ENCODE results near the gene PLEKHA7.
A peak's percentile ranks its signal among the peaks of the same experiment; 100 is the strongest.
"Not testable (repeated sequence)": the region's sequence is repeated elsewhere in the genome, so short reads cannot be mapped to it uniquely, and the experiment has no call there.

PLEKHA7 gene

DNA sequence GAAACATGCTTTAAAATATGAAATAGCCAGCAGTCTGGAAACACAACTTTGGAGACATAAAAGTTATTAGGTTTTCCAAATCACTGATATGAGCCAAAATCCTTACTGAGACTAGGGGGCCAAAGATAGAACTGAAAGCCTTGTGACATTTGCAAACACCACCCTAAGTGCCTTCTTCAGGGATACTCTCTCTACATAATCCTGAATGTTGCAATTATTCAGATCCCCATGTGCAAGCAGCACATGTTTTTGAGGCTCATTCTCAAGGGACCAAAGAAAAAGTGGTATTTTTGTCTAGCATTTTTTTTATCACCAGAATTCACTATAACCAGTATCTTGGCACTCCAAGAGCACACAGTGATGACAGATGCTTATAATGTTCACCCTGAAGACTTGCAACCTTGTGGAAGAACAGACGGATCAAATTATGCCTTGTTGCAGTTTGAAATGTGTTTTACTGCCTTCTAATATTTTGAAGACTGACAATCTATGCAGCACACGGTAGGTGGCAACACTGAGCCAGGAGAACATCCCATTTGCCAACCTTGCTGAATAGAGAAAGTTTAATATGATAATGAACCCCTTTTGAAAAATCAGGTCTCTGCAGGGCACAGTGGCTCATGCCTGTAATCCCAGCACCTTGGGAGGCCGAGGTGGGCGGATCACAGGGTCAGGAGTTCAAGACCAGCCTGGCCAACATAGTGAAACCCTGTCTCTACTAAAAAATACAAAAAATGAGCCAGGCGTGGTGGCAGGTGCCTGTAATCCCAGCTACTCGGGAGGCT, 78.5 kb downstream of the PLEKHA7 start:
- DNase-seq = peak; percentile 76

- DNase-seq = no peak
These were observed 80.2 kb downstream of the PLEKHA7 start for GRCh38 chr11:16933756-16934603.

DNA sequence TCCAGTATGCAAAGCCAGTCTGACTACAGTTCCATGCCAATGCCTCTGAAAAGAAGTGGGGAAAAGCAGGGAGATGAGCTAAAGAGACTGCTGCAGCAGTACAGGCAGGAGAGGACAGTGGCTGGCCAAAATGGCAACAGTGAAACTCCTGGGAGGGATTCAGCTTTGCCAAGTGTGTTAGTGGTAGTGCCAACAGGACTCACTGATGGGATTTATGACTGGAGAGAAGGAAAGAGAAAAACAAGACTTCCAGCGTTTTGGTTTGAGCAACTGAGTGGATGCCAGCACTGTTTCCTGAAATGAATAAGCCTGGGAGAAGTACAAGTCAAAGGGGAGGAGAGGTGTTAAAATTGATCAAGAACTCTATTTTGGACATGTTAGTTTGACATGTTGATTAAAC, 80.9 kb downstream of the PLEKHA7 start:
- no peak for DNase-seq

GRCh38 chr11:16928044-16928443, 86.2 kb downstream of the PLEKHA7 start:
- DNase-seq = no peak

- DNase-seq = peak; percentile 47
These were observed 87.2 kb downstream of the PLEKHA7 start for GRCh38 chr11:16926883-16927626.

DNA sequence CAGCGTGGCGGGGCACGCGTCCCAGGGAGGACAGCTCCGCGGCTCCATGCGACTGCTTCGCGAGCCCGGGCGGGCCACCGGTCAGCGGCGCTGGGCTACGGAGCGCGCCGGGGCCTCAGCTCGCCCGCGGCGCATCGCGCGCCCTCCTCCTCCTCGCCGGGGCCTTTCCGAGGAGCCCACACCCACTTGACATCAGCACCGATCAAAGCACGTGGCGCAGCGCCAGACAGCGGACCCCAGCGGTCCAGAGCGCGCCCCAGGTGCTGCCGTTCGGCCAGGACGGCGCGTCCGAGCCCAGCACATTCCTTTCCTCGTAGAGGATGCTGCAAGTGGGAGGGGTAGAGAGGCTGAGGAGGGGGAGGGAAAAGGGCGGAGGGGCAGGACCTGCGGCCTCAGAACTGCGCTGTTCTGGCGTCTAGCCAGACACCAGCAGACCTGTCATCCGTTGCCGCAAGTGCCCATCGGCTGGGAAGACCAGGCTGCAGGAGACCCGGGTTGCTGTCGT, 88.6 kb downstream of the PLEKHA7 start:
- peak; percentile 66 for DNase-seq

DNA sequence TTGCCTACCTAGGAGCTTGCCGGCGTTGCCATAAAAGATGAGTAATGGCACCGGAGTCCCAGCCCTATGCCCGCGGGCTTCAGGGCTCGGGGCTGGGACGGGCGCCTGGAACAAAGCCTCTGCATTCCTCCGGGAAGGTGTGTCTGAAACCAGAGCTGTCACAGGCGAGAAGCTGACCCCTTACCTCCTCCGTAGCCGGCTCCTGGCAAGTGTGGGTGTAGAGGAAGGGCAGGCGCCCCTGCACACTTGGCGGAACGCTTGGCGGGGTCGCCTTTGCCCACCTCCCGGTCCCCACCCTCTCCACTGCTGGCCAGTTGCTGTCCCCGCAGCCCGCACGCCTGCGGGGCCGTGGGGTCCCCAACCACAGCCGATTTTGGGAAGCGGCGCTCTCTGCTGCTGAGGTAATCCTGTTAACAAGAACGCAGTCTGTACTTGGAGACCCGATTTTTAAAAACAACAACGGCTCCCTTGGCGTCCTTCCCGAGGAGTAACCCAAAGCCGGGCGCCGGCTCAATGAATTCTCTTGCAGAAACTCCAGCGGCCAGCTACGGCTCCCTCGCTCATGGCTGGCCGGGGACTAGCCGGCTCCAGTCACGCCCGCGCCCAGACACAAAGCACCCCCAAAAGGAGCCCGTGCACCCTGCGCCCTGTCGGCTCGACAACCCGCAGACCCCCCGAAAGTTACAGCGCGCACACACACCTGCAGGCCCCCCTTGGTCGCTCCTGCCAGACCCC, 89.2 kb downstream of the PLEKHA7 start:
- DNase-seq = peak; percentile 30

DNA sequence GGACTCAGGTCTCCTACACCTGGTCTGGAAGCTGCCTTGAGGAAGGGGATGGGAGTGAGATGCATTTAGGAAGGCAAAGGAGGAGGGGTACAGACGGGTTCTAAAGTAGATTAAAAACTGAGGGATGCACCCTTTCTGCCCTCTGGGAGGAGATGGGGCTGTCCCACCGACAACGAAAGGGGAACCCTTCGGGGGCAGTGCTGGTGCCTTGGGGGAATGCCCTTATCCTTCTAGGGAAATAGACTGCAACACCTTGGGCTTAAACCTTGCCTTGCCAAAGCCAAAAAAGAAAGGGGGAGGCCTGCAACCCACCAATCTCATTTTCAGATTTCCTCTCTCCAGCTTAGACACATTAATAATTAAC, 89.8 kb downstream of the PLEKHA7 start:
- no peak for DNase-seq

DNA sequence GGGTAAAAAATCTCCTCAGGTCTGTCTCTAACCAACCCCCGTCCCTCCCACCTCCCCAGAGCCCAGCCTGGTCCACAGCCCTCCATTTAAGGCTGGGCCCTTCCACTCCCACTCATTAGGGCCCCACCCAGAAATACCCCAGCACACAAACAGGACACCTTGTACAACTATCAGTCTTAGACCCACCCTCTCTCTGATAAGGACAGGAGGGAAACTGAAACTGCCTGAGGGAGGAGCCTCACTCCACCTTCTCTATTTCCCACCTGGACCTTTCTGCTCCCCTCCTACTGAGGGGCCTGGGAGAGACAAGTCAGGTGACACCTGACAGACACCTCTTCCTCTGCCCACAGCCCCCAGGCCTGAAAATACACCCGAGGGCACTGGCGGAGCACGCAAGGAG, 90.2 kb downstream of the PLEKHA7 start:
- no peak for DNase-seq

DNA sequence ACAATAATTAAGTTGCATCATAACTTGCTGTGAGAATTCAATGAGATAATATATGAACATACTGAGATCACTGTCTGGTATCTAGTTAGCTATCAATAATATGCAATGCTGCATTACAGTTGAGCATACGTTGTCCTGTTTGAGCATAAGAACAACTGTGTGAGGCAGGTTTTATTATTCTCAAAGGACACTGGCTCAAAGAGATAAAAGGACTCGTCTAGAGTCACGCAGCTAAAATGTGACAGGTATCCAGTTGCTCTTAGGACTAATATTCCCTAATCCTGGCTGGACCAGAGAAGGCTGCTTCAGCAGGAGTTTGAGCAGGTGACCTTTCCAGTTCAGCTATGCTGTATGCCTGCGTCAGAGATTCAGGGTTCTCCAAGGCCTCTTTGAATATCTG, 92.5 kb downstream of the PLEKHA7 start:
- DNase-seq = no peak

DNA sequence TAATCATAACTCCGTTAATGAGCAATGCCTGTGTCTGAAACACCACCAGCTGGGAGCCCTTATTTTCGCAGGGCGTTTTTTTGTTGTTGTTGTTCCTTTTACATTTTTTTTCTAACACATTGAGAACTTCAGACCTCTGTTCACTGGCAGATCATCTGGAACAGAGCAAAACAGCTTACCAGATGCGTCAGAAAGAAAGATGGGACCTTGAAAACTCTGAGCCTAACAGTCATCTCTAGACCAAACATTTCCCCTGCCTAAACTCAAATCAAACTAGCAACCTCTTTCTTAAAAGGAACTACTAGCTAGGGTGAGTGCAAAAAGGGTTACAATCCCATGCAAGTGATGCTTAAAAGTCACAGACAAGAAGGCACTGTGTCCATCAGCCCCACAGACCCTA, 93.2 kb downstream of the PLEKHA7 start:
- DNase-seq = no peak

- no peak for DNase-seq
These were observed 93.7 kb downstream of the PLEKHA7 start for GRCh38 chr11:16920559-16920958.

GRCh38 chr11:16918543-16919182, 95.6 kb downstream of the PLEKHA7 start:
- DNase-seq = peak; percentile 33

DNA sequence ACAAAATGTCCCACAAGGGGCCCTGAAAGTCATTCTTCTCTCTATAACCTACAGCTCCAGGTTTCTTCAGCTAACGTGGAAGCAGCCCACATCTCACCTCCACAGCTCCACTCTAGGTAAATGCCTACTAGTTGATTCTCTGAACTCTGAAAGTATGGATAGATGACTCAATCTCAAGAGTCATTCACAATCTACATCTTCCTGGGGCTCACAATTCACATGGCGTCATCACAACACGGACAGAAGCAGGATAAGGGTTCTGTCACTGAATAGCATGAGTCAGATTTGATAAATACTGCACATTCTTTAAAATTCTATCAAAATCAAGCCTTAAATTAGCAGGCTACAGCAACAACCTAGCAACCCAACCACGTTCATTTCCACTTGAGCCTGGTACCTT, 96.3 kb downstream of the PLEKHA7 start:
- no peak for DNase-seq

GRCh38 chr11:16912692-16913111, 101.5 kb downstream of the PLEKHA7 start:
- no peak for DNase-seq

DNA sequence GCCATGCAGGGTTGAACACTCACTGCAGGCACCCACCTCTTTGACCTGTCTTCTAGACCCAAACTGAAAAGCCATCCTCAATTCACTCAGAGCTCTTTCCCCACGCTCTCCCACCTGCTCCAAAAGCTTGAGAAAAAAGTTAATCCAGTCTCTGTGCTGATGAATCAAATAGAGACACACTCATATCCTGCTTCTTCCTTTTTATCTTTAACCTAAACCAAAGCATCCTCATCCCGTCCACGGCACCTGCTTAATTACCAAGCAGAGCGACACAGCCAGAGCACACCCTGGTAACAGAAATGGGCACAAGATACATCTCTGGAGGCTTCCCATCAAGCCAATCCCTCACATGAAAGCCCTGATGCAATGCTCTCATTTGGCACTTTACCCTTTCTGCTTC, 102.6 kb downstream of the PLEKHA7 start:
- DNase-seq = no peak

DNA sequence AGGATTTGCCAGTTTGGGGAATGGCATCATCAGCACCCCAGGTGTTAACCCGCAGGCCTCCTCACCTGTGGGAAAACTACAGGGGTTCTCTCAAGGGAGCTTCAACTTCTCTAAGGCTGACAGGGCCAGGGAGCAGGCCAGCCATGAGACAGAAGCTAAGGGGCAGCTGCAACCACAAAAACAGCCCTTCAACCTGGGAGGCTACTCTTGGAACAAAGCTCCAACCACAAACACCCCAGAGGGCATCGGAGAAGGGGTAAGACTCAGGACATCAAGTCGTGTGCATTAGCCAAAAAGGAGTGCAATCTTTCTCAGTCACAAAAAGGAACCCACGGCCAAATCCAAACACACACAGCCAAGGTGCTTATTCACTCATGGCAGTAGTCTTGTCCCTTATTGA, 103.0 kb downstream of the PLEKHA7 start:
- DNase-seq = no peak

- DNase-seq = no peak
These were observed 104.7 kb downstream of the PLEKHA7 start for GRCh38 chr11:16909359-16910035.

GRCh38 chr11:16905375-16905774, 108.8 kb downstream of the PLEKHA7 start:
- no peak for DNase-seq

DNA sequence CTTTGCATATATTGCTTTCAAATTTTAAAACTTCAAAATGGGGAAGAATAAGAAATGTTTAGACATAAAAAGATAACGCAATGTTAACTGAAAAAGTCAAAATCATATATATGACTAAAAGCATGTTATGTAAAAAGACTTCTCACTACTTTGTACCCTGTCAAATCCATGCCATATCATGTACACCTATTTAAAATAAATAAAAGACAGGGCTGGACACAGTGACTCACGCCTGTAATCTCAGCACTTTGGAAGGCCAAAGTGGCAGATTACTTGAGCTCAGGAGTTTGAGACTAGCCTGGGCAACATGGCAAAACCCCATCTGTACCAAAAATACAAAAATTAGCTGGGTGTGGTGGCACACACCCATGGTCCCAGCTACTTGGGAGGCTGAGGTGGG, 109.5 kb downstream of the PLEKHA7 start:
- not testable (repeated sequence) for DNase-seq

DNA sequence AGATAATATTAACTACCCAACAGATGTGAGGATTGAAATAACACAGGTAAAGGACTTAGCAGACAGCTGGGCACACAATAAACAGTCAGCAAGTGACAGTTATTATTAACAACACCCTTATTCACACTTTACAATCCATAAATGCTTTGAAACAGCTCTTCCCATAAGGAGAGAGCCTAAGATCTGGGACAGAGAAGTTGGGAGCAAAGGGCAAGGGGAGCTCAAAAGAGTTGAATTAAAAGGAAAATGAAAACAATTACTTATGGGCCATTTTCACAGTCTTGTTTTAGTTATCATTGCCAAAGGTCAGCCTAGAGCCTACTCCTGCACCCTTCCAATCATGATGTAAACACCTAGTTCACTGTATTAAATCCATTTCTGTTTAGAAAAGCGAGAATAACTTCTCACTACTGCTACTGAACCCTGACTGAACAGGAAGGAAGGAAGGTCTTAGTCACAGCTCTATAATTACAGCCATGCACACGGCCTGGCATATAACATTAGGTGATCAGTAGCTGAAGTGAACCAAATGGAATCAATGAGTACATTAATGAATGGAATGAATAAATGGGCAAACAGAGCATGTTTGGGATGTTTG, 111.3 kb downstream of the PLEKHA7 start:
- no peak for DNase-seq
